Inflammatory macrophage treated with lipopolysaccharide for 4 hours (primary cell): Measurements from ENCODE around the gene DIRAS1.

Experiments
- DNase-seq: peaks from one replicate; pipeline ENCODE4 v3.0.0-alpha.2; 2020

The DIRAS1 gene

GRCh38 chr19:2754659-2755447 is 33.7 kb upstream of the DIRAS1 start:
- no peak for DNase-seq

- no peak for DNase-seq
These were observed 30.3 kb upstream of the DIRAS1 start for GRCh38 chr19:2751438-2751830.

GRCh38 chr19:2750808-2751437 is 29.8 kb upstream of the DIRAS1 start:
- peak; percentile 44 for DNase-seq

GRCh38 chr19:2747349-2747748 is 26.2 kb upstream of the DIRAS1 start:
- no peak for DNase-seq

GRCh38 chr19:2744113-2744512 is 22.9 kb upstream of the DIRAS1 start:
- DNase-seq, result no peak

- DNase-seq, result no peak
These were observed 21.9 kb upstream of the DIRAS1 start for GRCh38 chr19:2743099-2743498.

GRCh38 chr19:2740314-2740656 is 19.1 kb upstream of the DIRAS1 start:
- DNase-seq, result no peak

GRCh38 chr19:2739602-2740313 is 18.6 kb upstream of the DIRAS1 start, which contains the start of gene SLC39A3:
SLC39A3 (minus strand) TSS chr19:2740017; CDS start chr19:2737257, 2,760 bp downstream.
- DNase-seq, result peak; percentile 99

GRCh38 chr19:2736550-2737190 is 15.5 kb upstream of the DIRAS1 start:
- DNase-seq, result no peak

- no peak for DNase-seq
These were observed 14.2 kb upstream of the DIRAS1 start for GRCh38 chr19:2735374-2735773.

- no peak for DNase-seq
These were observed 13.6 kb upstream of the DIRAS1 start for GRCh38 chr19:2734589-2735288.

- DNase-seq, result no peak
These were observed 12.9 kb upstream of the DIRAS1 start for GRCh38 chr19:2733930-2734588.

GRCh38 chr19:2732883-2733282 is 11.7 kb upstream of the DIRAS1 start:
- DNase-seq, result no peak

- no peak for DNase-seq
These were observed 11.1 kb upstream of the DIRAS1 start for GRCh38 chr19:2732157-2732725.

- DNase-seq, result no peak
These were observed 10.2 kb upstream of the DIRAS1 start for GRCh38 chr19:2731181-2731995.

- DNase-seq, result no peak
These were observed 9.0 kb upstream of the DIRAS1 start for GRCh38 chr19:2729943-2730818.

- DNase-seq, result no peak
These were observed 7.7 kb upstream of the DIRAS1 start for GRCh38 chr19:2728783-2729387.

- no peak for DNase-seq
These were observed 6.4 kb upstream of the DIRAS1 start for GRCh38 chr19:2727640-2727944.

GRCh38 chr19:2726904-2727639 is 5.9 kb upstream of the DIRAS1 start:
- DNase-seq, result no peak
